A673 (cell line): ENCODE results near the gene BUB3. TPM values are rescaled to one million over a fixed set of nuclear protein-coding genes. Genes with fewer than 3 reads are reported as not detected.
A peak's percentile ranks its signal among the peaks of the same experiment; 100 is the strongest.

Experiments
- BruUV-seq: library from RNA; stranded (reverse); fragments of 400-500 nt; replicated peaks from 2 replicates; lab custom pipeline; 2021; lab: Mats Ljungman, UMichigan
- CTCF ChIA-PET: fragments of 300-600 bp; sonication (Branson Sonifier 250); formaldehyde crosslinking; loops from one replicate; lab custom pipeline; 2022; ENCODE audit warnings: antibody characterized with exemption; lab: Charles Lee
- POLR2A ChIA-PET: fragments of 300-600 bp; sonication (Branson Sonifier 250); formaldehyde crosslinking; loops from one replicate; lab custom pipeline; 2022; ENCODE audit warnings: antibody characterized with exemption; ENCODE audit not compliant: low non-redundant PET; lab: Charles Lee
- DNase-seq: peaks from one replicate; pipeline ENCODE4 v3.0.0-alpha.2; 2015; ENCODE audit warnings: low spot score
- H3K27ac ChIP-seq: fragments of 200-600 bp; sonication (generic); 2 replicates; pipeline ENCODE4 v1.5.1; 2016; ENCODE audit warnings: mixed run types, low read depth, mild to moderate bottlenecking, mixed read lengths, antibody characterized with exemption, low read length; ENCODE audit not compliant: poor library complexity, severe bottlenecking
- H3K27me3 ChIP-seq: fragments of 200-600 bp; sonication (generic); replicated peaks from 2 replicates; pipeline ENCODE4 v1.6.1; 2017; ENCODE audit warnings: mixed run types, low read depth, mild to moderate bottlenecking, mixed read lengths, antibody characterized with exemption, low read length; ENCODE audit not compliant: insufficient read depth, poor library complexity
- H3K36me3 ChIP-seq: fragments of 200-600 bp; sonication (generic); 2 replicates; pipeline ENCODE4 v1.6.1; 2016; ENCODE audit warnings: mixed run types, mild to moderate bottlenecking, mixed read lengths, antibody characterized with exemption, low read length; ENCODE audit not compliant: insufficient read depth, poor library complexity, severe bottlenecking
- H3K4me1 ChIP-seq: fragments of 200-600 bp; sonication (generic); 2 replicates; pipeline ENCODE4 v1.6.1; 2017; ENCODE audit warnings: mixed run types, mild to moderate bottlenecking, mixed read lengths, antibody characterized with exemption, low read length; ENCODE audit not compliant: insufficient read depth, poor library complexity, severe bottlenecking
- H3K4me3 ChIP-seq: fragments of 200-600 bp; sonication (generic); 2 replicates; pipeline ENCODE4 v1.5.1; 2016; ENCODE audit warnings: low read depth, mixed run types, mild to moderate bottlenecking, mixed read lengths, low read length; ENCODE audit not compliant: poor library complexity, severe bottlenecking
- H3K9me3 ChIP-seq: fragments of 200-600 bp; sonication (generic); 2 replicates; pipeline ENCODE4 v1.6.1; 2016; ENCODE audit warnings: mixed run types, low read depth, mild to moderate bottlenecking, mixed read lengths, antibody characterized with exemption, low read length; ENCODE audit not compliant: poor library complexity, severe bottlenecking
- CTCF ChIP-seq: fragments of 300-800, 200-600 bp; sonication (generic); conservative IDR thresholded peaks from 2 replicates; pipeline ENCODE4 v1.5.1; 2017; ENCODE audit warnings: low read depth, mild to moderate bottlenecking, antibody characterized with exemption, low read length, moderate library complexity, mixed read lengths
- EZH2 ChIP-seq: fragments of 200-600 bp; sonication (generic); IDR thresholded peaks from 2 replicates; pipeline ENCODE4 v1.6.1; 2017; ENCODE audit warnings: borderline replicate concordance, low read depth, mild to moderate bottlenecking, mixed read lengths, antibody characterized with exemption, low read length; ENCODE audit not compliant: poor library complexity, severe bottlenecking
- intact Hi-C: fragments of 100-400 bp; cut with micrococcal nuclease; formaldehyde crosslinking; loops from one replicate; pipeline ENCODE4 v1.10.0; 2022; ENCODE audit not compliant: unreplicated experiment
- total RNA-seq: library from RNA; stranded (reverse); gene quantifications from 2 replicates; pipeline ENCODE4 v1.2.3, GENCODE V29; 2021

Gene BUB3
- total RNA-seq, 1 experiment from 2014 or later: 207 TPM

- BruUV-seq: no TSS peak
- DNase-seq: peak; percentile 89
- intact Hi-C loops: loop anchor here (1.0 to 5.0 kb wide), 2 partner anchors 294 to 426 kb away; no protein-coding TSS in a partner anchor
- ChIA-PET CTCF (interaction anchor here (1.0 to 1.5 kb wide), 3 partner anchors 21 to 297 kb away, joined by 3 to 6 read pairs (median 3); partner anchors contain the start of gene BUB3), POLR2A (no interaction called here)
- Histone ChIP-seq H3K27ac (no peak overlapping the region), H3K4me1 (peaks cover 29% of the 10 kb centered on the region), H3K27me3 (peaks cover 99% of the 10 kb centered on the region), H3K4me3 (no peak overlapping the region), H3K36me3 (no peaks in the 10 kb centered on the region), H3K9me3 (no peaks in the 10 kb centered on the region)
- peak; percentile 47 for TF ChIP-seq EZH2
- peak; percentile 95 for TF ChIP-seq CTCF
Observed at GRCh38 chr10:123132576-123133477, 21.4 kb upstream of the BUB3 start.

GRCh38 chr10:123133541-123134342 lies 20.5 kb upstream of the BUB3 start:
- BruUV-seq: no TSS peak
- ChIA-PET POLR2A (no interaction called here), CTCF (interaction anchor here (1.0 to 1.5 kb wide), 4 partner anchors 20 to 296 kb away, joined by 3 to 6 read pairs (median 3); partner anchors contain the start of gene BUB3)
- peaks cover 99% of the 10 kb centered on the region for H3K27me3 ChIP-seq
- H3K36me3 ChIP-seq: no peaks in the 10 kb centered on the region
- peaks cover 29% of the 10 kb centered on the region for H3K4me1 ChIP-seq
- no peak for TF ChIP-seq EZH2
- no peak for TF ChIP-seq CTCF
- intact Hi-C loops: loop anchor here (1.0 to 5.0 kb wide), 2 partner anchors 294 to 426 kb away; no protein-coding TSS in a partner anchor
- DNase-seq: no peak
- H3K9me3 ChIP-seq: no peaks in the 10 kb centered on the region
- H3K4me3 ChIP-seq: no peak overlapping the region
- no peak overlapping the region for H3K27ac ChIP-seq

GRCh38 chr10:123134343-123134914 lies 19.8 kb upstream of the BUB3 start:
- POLR2A ChIA-PET: no interaction called here
- peaks cover 99% of the 10 kb centered on the region for H3K27me3 ChIP-seq

More at GRCh38 chr10:123134343-123134914, 19.8 kb upstream of the BUB3 start:
- BruUV-seq: no TSS peak
- H3K4me3 ChIP-seq: peak overlapping the region; percentile 45
- no peaks in the 10 kb centered on the region for H3K36me3 ChIP-seq
- TF ChIP-seq EZH2 (peak; percentile 84), CTCF (no peak)
- CTCF ChIA-PET: interaction anchor here (1.1 kb wide), 1 partner anchor 89 kb away, joined by 3 read pairs; no protein-coding TSS in a partner anchor
- peaks cover 29% of the 10 kb centered on the region for H3K4me1 ChIP-seq
- no peaks in the 10 kb centered on the region for H3K9me3 ChIP-seq
- no peak for DNase-seq
- intact Hi-C loops: loop anchor here (5.0 kb wide), 1 partner anchor 293 kb away; no protein-coding TSS in a partner anchor
- H3K27ac ChIP-seq: no peak overlapping the region
